Large intestine (tissue), 3 donors: Measurements from ENCODE around the gene UGT1A10. TPM values are rescaled to one million over a fixed set of nuclear protein-coding genes. Genes with fewer than 3 reads are reported as not detected.

Experiments
- DNase-seq, 2 donors: peaks; one replicate each; pipeline versions ENCODE4 v3.0.0 to v3.0.0-alpha.2; 2013
- H3K27ac ChIP-seq: one replicate; pipeline ENCODE4 v1.5.1; 2013; ENCODE audit warnings: low read length
- H3K27me3 ChIP-seq: 2 replicates; pipeline ENCODE4 v1.6.1; 2013; ENCODE audit warnings: low read length; ENCODE audit not compliant: control insufficient read depth, insufficient read depth
- H3K36me3 ChIP-seq: 2 replicates; pipeline ENCODE4 v1.6.1; 2013; ENCODE audit warnings: low read length; ENCODE audit not compliant: control insufficient read depth, insufficient read depth
- H3K4me1 ChIP-seq: one replicate; pipeline ENCODE4 v1.6.1; 2013; ENCODE audit warnings: low read length; ENCODE audit not compliant: control insufficient read depth, insufficient read depth
- H3K4me3 ChIP-seq: one replicate; pipeline ENCODE4 v1.5.1; 2013; ENCODE audit warnings: low read length
- H3K9me3 ChIP-seq: one replicate; pipeline ENCODE4 v1.6.1; 2013; ENCODE audit warnings: mild to moderate bottlenecking, low read depth, low read length, moderate library complexity; ENCODE audit not compliant: control insufficient read depth
- WGBS: methylation state at CpG from one replicate; pipeline ENCODE4 v1.1.5; 2013; ENCODE audit warnings: low lambda C conversion rate; ENCODE audit not compliant: insufficient coverage; 5-methylcytosine and 5-hydroxymethylcytosine counted together
- polyA plus RNA-seq: library from polyadenylated mRNA; unstranded; fragments of 120-200 nt; gene quantifications from one replicate; pipeline ENCODE4 v1.2.1, GENCODE V29; 2013

UGT1A10 gene
- polyA plus RNA-seq, 1 donor, result 0.06 TPM

DNA sequence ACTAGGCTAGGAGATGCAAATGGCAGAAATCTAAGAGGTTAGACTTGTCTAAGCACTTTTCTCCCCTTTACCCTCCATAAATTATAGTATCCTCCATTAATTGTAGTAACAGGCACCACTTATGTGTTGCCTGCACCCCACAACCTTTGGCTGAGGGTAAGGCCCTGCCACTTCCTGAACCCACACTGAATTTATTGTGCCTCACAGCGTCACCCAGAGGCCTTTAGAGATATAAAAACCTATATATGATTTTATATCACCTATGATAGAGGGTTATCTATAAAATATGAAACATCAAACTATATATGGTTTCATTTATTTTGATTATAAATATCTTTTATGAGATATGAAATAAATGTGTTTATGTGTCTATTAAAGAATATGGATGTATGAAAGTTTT lies 38.1 kb downstream of the UGT1A10 start:
- no peak for DNase-seq
- Histone ChIP-seq H3K4me1 (no peaks in the 10 kb centered on the region), H3K27ac (no peak overlapping the region), H3K9me3 (no peaks in the 10 kb centered on the region), H3K36me3 (no peaks in the 10 kb centered on the region), H3K27me3 (no peaks in the 10 kb centered on the region), H3K4me3 (no peak overlapping the region)
- no CpG with 5 or more reads among the region's 1 CpG for WGBS

DNA sequence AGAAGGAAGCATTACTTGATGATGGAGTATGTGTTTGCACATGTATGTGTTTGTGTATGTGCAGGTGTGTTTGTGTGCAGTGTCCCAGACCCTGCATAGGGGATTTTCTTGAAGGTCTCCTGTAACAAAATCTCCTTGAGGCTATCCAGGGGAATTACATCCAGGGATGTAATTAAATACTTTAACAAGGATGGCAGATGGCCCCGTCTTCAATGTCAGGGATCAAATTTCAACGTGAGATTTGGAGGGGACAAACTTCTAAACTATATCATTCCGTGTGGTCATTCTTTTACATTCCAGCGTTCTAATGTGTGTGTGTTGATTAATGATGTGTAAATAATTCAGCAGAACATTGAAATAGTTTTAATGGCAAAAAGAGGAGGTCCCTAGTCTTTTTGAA lies 38.7 kb downstream of the UGT1A10 start:
- no peak for DNase-seq
- no peaks in the 10 kb centered on the region for H3K9me3 ChIP-seq
- no peaks in the 10 kb centered on the region for H3K36me3 ChIP-seq
- H3K27me3 ChIP-seq, result no peaks in the 10 kb centered on the region
- no peak overlapping the region for H3K27ac ChIP-seq
- no peak overlapping the region for H3K4me3 ChIP-seq
- WGBS, result no CpG with 5 or more reads among the region's 4 CpGs
- H3K4me1 ChIP-seq, result no peaks in the 10 kb centered on the region

DNA sequence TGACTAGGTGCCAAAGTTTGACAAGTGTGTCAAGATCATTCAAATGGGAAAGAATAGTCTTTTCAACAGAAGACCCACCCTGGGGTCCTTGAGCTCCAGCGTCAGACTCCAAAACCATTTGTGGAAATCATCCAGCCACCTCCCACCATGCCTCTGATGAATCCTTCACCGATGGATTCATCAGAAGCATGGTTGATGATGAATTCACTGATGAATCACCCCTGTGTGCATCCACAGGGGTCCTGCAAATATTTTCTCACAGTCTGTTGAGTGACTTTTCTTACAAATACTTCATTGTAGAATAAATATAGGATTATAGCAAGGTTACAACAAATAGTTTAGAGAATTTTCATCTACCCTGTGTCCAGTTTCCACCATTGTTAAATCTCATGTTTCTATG lies 39.8 kb downstream of the UGT1A10 start:
- Histone ChIP-seq H3K36me3 (no peaks in the 10 kb centered on the region), H3K4me3 (no peak overlapping the region), H3K4me1 (no peaks in the 10 kb centered on the region), H3K27ac (no peak overlapping the region), H3K27me3 (no peaks in the 10 kb centered on the region), H3K9me3 (no peaks in the 10 kb centered on the region)
- WGBS, result no CpG with 5 or more reads among the region's 2 CpGs
- no peak for DNase-seq

DNA sequence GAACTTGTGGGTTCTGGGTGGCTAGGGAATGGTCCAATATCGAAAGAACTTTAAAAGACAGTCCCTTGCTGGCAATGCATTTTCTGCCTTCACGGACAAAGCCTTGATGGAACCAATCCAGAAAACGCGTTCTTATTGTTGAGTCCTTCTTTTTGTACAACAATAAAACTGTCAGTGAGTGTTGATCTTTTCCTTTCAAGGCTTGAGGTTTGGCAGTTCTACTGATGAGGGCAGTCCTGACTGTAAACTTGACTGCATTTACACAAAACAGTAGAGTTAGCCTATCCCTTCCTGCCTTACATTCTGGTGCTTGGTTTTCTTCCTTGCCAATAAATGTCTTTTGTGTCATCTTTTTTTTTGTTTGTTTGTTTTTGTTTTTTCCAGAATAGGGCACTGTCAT lies 42.9 kb downstream of the UGT1A10 start:
- WGBS, result 67% methylated on average over 1 of the region's 4 CpGs
- H3K27me3 ChIP-seq, result no peaks in the 10 kb centered on the region

DNA sequence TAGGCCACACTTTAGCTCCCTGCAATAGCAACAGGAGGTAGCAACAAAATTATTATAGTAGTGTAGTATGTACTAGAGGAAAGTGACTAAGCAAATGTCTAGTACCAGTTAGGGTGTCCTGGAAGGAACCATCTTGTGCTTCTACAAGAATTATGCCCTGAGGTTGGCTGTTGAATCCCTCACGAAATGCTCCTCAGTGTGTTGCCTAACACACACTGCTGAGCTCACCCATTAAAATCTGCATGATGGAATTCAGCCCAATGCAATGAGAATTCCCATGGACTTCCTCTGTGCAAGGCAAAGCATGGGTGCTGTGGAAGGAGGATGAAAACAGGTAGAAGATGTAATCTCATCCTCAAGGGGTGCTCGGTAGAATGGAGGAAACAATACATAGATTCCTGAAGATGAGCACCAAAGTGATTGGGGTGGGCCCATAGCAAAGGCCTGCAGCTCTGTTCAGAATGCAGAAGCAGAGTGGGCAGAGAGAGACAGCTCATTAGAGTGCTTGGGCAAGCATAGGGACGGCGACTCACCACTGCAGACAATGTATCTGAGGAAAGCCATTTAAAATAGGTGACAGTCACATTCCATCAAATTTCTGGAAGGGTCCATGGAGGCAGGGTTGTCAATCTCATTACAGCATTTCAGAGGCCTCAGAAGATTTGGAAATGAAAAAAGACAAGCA lies 44.3 kb downstream of the UGT1A10 start:
- no peak for DNase-seq
- WGBS, result no CpG with 5 or more reads among the region's 4 CpGs
- Histone ChIP-seq H3K4me1 (no peaks in the 10 kb centered on the region), H3K36me3 (no peaks in the 10 kb centered on the region), H3K4me3 (no peak overlapping the region), H3K27ac (no peak overlapping the region), H3K27me3 (no peaks in the 10 kb centered on the region), H3K9me3 (no peaks in the 10 kb centered on the region)

More for the DNA sequence above, 42.9 kb downstream of the UGT1A10 start:
- no peak overlapping the region for H3K27ac ChIP-seq
- no peaks in the 10 kb centered on the region for H3K36me3 ChIP-seq
- H3K4me1 ChIP-seq, result no peaks in the 10 kb centered on the region
- no peak for DNase-seq
- H3K4me3 ChIP-seq, result no peak overlapping the region
- no peaks in the 10 kb centered on the region for H3K9me3 ChIP-seq

DNA sequence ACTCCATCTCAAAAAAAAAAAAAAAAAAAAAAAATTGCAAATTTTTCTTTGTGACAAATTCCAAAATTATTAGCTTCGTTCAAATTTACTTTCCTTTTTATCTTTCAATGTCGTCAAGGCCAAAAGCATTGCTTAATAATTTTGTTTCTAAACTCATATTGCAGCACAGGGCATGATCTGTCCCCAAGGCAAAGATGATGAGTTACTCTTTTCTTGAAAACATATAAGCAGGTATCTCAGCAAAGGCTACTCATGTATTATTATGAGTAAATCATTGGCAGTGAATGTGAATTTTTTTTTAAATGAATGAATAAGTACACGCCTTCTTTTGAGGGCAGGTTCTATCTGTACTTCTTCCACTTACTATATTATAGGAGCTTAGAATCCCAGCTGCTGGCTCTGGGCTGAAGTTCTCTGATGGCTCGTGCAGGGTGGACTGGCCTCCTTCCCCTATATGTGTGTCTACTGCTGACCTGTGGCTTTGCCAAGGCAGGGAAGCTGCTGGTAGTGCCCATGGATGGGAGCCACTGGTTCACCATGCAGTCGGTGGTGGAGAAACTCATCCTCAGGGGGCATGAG lies 45.4 kb downstream of the UGT1A10 start, which contains the start of gene UGT1A7:
Gene UGT1A7 (plus strand): TSS at position 381 of the 579 bp plus-strand sequence. CDS start 37 bp downstream, at position 418.
- H3K4me1 ChIP-seq, result no peaks in the 10 kb centered on the region
- WGBS, result 44% methylated on average over 2 of the region's 5 CpGs
- DNase-seq, result no peak
- H3K9me3 ChIP-seq, result no peaks in the 10 kb centered on the region
- no peak within 1 kb of the TSS for H3K27ac ChIP-seq
- H3K27me3 ChIP-seq, result no peaks in the 10 kb centered on the region
- no peaks in the 10 kb centered on the region for H3K36me3 ChIP-seq
- no peak within 1 kb of the TSS for H3K4me3 ChIP-seq

DNA sequence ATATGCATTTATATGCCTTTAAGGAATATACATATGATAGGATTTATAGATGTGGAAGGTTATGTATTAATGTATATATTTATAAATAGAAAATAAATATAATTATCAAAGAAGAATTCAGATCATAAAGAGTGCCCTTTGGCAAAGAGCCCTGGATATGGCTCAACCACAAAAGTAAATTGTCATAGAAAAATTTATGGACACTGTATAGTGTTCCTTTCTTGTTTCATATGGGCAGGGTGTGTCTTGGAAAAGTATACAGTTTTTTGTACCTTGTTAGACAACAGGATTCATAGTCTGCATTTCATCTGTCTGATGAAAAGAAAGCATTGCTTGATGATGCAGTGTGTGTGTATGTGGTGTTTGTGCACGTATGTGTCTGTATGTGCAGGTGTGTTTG lies 48.4 kb downstream of the UGT1A10 start:
- H3K4me1 ChIP-seq, result no peaks in the 10 kb centered on the region
- no peaks in the 10 kb centered on the region for H3K9me3 ChIP-seq
- no peak overlapping the region for H3K27ac ChIP-seq
- H3K4me3 ChIP-seq, result no peak overlapping the region
- WGBS, result no CpG with 5 or more reads among the region's 1 CpG
- no peaks in the 10 kb centered on the region for H3K36me3 ChIP-seq
- DNase-seq, result no peak
- H3K27me3 ChIP-seq, result no peaks in the 10 kb centered on the region

DNA sequence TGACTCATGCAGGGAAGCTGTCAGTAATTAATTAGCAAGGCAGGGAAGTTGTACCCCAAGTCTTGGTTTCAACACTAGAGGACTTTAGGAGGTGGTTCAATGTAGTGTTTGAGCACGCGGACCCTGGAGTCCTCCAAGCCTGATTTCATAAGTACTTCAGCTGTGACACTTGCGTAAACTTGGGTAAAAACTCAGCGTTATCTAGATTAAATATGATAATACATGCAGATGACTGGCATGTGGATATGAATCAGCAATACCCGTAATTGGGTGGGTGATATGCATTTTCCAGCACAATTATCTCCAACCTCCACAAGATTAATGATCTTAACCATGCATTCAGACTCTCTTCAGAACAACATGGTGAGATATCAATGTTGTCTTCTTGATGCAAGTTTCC lies 50.7 kb downstream of the UGT1A10 start:
- WGBS, result no CpG with 5 or more reads among the region's 5 CpGs
- Histone ChIP-seq H3K27ac (no peak overlapping the region), H3K9me3 (no peaks in the 10 kb centered on the region), H3K4me3 (no peak overlapping the region), H3K27me3 (no peaks in the 10 kb centered on the region), H3K4me1 (no peaks in the 10 kb centered on the region), H3K36me3 (no peaks in the 10 kb centered on the region)
- DNase-seq, result no peak

DNA sequence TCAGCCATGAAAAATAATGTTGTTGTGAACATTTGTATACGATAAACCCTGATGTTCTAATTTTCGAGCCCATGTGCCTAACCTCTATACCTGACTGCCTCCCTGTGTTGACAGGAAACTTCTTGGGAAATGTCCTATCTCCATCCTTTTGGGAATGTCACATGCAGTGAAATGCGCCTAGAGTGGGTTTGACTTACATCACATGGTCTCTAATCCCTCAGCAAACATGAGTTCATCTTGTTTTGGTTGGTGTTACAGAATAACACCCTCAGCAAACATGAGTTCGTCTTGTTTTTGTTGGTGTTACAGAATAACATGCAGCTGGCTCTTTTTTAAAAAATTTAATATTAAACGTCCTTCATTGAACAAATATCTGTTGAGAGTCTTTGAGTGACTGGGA lies 52.1 kb downstream of the UGT1A10 start:
- Histone ChIP-seq H3K27me3 (no peaks in the 10 kb centered on the region), H3K27ac (no peak overlapping the region), H3K9me3 (no peaks in the 10 kb centered on the region), H3K4me3 (no peak overlapping the region), H3K36me3 (no peaks in the 10 kb centered on the region), H3K4me1 (no peaks in the 10 kb centered on the region)
- no peak for DNase-seq
- 85% methylated on average over 4 of the region's 5 CpGs for WGBS

DNA sequence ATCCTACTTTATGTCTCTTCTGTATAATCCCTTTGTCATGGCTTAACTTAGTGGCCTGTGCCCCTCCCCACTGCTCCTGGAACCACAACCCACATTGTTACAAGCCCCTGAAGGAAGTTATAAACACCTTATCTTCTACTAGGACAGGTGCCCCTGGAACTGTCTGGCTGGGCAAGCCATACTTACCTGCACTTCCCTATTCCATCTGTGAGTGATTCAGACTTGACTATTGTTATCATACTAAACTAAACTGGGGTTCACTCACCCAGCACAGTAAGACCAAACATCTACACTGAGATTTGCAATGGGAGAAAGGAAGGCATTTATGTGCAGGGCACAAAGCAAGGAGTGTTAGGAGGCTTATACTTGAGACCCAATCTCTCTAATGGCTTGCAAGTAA lies 52.8 kb downstream of the UGT1A10 start:
- Histone ChIP-seq H3K27me3 (no peaks in the 10 kb centered on the region), H3K4me3 (no peak overlapping the region), H3K36me3 (no peaks in the 10 kb centered on the region), H3K27ac (no peak overlapping the region), H3K4me1 (no peaks in the 10 kb centered on the region), H3K9me3 (no peaks in the 10 kb centered on the region)
- no peak for DNase-seq

DNA sequence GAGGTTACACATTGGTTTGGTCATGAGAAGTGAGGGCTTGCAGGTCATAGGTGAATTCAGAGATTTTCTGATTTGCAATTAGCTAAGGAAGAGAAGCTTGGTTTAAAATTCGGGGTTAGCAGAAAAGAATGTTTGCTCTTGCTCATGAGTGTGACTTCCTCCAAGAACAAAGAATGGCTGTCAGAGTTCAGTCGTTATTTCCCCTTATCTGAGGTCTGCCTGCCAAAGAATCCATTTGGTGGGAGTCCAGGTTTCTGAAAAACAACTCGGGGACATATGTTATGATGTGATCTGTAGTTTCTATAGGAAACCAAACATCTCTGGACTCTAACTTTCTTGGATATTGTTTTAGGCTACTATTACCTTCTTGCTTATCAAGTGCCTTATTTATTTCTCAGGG lies 53.3 kb downstream of the UGT1A10 start:
- H3K9me3 ChIP-seq, result no peaks in the 10 kb centered on the region
- no peaks in the 10 kb centered on the region for H3K4me1 ChIP-seq
- no peaks in the 10 kb centered on the region for H3K27me3 ChIP-seq
- no peak overlapping the region for H3K4me3 ChIP-seq
- DNase-seq, result no peak
- H3K27ac ChIP-seq, result no peak overlapping the region
- H3K36me3 ChIP-seq, result no peaks in the 10 kb centered on the region
- WGBS, result no CpG with 5 or more reads among the region's 3 CpGs
